GM12878 (cell line): ENCODE data around the gene FOXP3. TPM values are rescaled to one million over a fixed set of nuclear protein-coding genes. Genes with fewer than 3 reads are reported as not detected.
"Not testable (repeated sequence)": the region's sequence is repeated elsewhere in the genome, so short reads cannot be mapped to it uniquely, and the experiment has no call there.

Experiments
- ATAC-seq: fragments of 200-7000 bp; cut with Tn5 transposase; 3 replicates; pipeline ENCODE4 v1.9.1; 2020; ENCODE audit warnings: mild to moderate bottlenecking, moderate library complexity
- BruUV-seq: library from RNA; stranded (reverse); fragments of 400-500 nt; replicated peaks from 2 replicates; lab custom pipeline; 2021; lab: Mats Ljungman, UMichigan
- CTCF ChIA-PET: fragments of 300-600 bp; sonication (Branson Sonifier 250); formaldehyde crosslinking; extraction: SDS; loops from one replicate; lab custom pipeline; 2021; ENCODE audit warnings: inconsistent platforms; lab: Yijun Ruan, JAX
- POLR2A ChIA-PET: fragments of 350-600 bp; formaldehyde crosslinking; extraction: SDS; loops from one replicate; lab custom pipeline; 2021; ENCODE audit warnings: inconsistent platforms; lab: Charles Lee
- RAD21 ChIA-PET: fragments of 300-600 bp; sonication (Branson Sonifier 250); formaldehyde crosslinking; loops from one replicate; lab custom pipeline; 2023; ENCODE audit warnings: antibody characterized with exemption; ENCODE audit not compliant: unreplicated experiment; lab: Charles Lee
- SMC1A ChIA-PET: fragments of 300-600 bp; sonication (Branson Sonifier 250); formaldehyde crosslinking; loops from one replicate; lab custom pipeline; 2023; ENCODE audit not compliant: unreplicated experiment, uncharacterized antibody; lab: Charles Lee
- DNase-seq: peaks from one replicate; pipeline ENCODE4 v3.0.0-alpha.2; 2011; ENCODE audit warnings: low read depth, low spot score
- FAIRE-seq: peaks from 3 replicates; lab custom pipeline; 2011; peaks lifted over from hg19 to GRCh38; lab: Jason Lieb, UNC
- H2AFZ ChIP-seq: 2 replicates; pipeline ENCODE4 v1.6.0; 2011; ENCODE audit warnings: low read depth, low read length, control low read depth; ENCODE audit not compliant: control insufficient read depth
- H3K27ac ChIP-seq: 2 replicates; pipeline ENCODE4 v1.5.1; 2011; ENCODE audit warnings: control low read depth; ENCODE audit not compliant: control insufficient read depth, insufficient read depth
- H3K27me3 ChIP-seq, 2 experiments: replicated peaks in 1 of 2; 2 replicates each; pipeline versions ENCODE4 v1.6.0 to v1.6.1; 2011; ENCODE audit warnings: low read length in 1 of 2; ENCODE audit not compliant: control insufficient read depth in 2 of 2, insufficient read depth in 2 of 2
- H3K36me3 ChIP-seq, 2 experiments: 2 replicates each; pipeline ENCODE4 v1.5.1; 2011; ENCODE audit warnings: low read length in 1 of 2; ENCODE audit not compliant: control insufficient read depth in 2 of 2, insufficient read depth in 2 of 2
- H3K4me1 ChIP-seq: 2 replicates; pipeline ENCODE4 v1.6.1; 2011; ENCODE audit warnings: mild to moderate bottlenecking, low read length, moderate library complexity, mixed read lengths; ENCODE audit not compliant: control insufficient read depth, insufficient read depth
- H3K4me2 ChIP-seq: 2 replicates; pipeline ENCODE4 v1.6.0; 2011; ENCODE audit warnings: control low read depth; ENCODE audit not compliant: control insufficient read depth, insufficient read depth
- H3K4me3 ChIP-seq: fragments of 200-600 bp; sonication (generic); 2 replicates; pipeline ENCODE4 v1.5.1; 2016
- H3K79me2 ChIP-seq: 2 replicates; pipeline ENCODE4 v1.6.0; 2011; ENCODE audit warnings: low read length; ENCODE audit not compliant: control insufficient read depth, insufficient read depth
- H3K9ac ChIP-seq: 2 replicates; pipeline ENCODE4 v1.8.0; 2011; ENCODE audit warnings: low read length, control low read depth, mixed read lengths; ENCODE audit not compliant: control insufficient read depth, insufficient read depth
- H3K9me3 ChIP-seq: replicated peaks from 3 replicates; pipeline ENCODE4 v1.5.1; 2011; ENCODE audit warnings: mild to moderate bottlenecking, low read length; ENCODE audit not compliant: control insufficient read depth, insufficient read depth
- H4K20me1 ChIP-seq: 2 replicates; pipeline ENCODE4 v1.6.0; 2011; ENCODE audit not compliant: control insufficient read depth, insufficient read depth
- GABPA ChIP-seq: IDR thresholded peaks from 2 replicates; pipeline ENCODE4 v1.6.1; 2014; ENCODE audit warnings: antibody characterized with exemption, low read depth, mild to moderate bottlenecking, inconsistent platforms
- PAX5 ChIP-seq: IDR thresholded peaks from 2 replicates; pipeline ENCODE4 v1.6.1; 2011; ENCODE audit warnings: low read depth, low read length, borderline replicate concordance
- POLR2AphosphoS5 ChIP-seq: IDR thresholded peaks from 2 replicates; pipeline ENCODE4 v1.6.1; 2011; ENCODE audit warnings: mild to moderate bottlenecking, low read length, inconsistent platforms
- RFX5 ChIP-seq: IDR thresholded peaks from 2 replicates; pipeline ENCODE4 v1.6.1; 2011; ENCODE audit warnings: low read depth, low read length, improper control_type of control experiment
- SKIL ChIP-seq: fragments of 450-650 bp; IDR thresholded peaks from 2 replicates; pipeline ENCODE4 v1.6.1; 2017; ENCODE audit warnings: mild to moderate bottlenecking, low read depth, inconsistent platforms; ENCODE audit not compliant: poor library complexity, severe bottlenecking
- USF1 ChIP-seq: IDR thresholded peaks from 2 replicates; pipeline ENCODE4 v1.6.1; 2011; ENCODE audit warnings: borderline replicate concordance, low read depth, mild to moderate bottlenecking, moderate library complexity, mixed read lengths, low read length; ENCODE audit not compliant: insufficient read depth; ENCODE audit errors: extremely low read length
- WRNIP1 ChIP-seq: IDR thresholded peaks from 2 replicates; pipeline ENCODE4 v1.6.1; 2011; ENCODE audit warnings: low read depth, low read length, improper control_type of control experiment, borderline replicate concordance
- ZBTB11 ChIP-seq: fragments of 450-650 bp; formaldehyde crosslinking; IDR thresholded peaks from 2 replicates; pipeline ENCODE4 v1.5.0; 2022; ENCODE audit warnings: mild to moderate bottlenecking, missing genetic modification characterization
- WGBS: methylation state at CpG from one replicate; pipeline ENCODE4 v1.1.6; 2016; ENCODE audit warnings: low lambda C conversion rate; ENCODE audit not compliant: insufficient replicate concordance, insufficient coverage; ENCODE audit errors: missing lambda C conversion rate; 5-methylcytosine and 5-hydroxymethylcytosine counted together
- in situ Hi-C: fragments of 300-500 bp; cut with MboI; formaldehyde crosslinking; loops from 9 replicates; pipeline ENCODE4 v1.14.3; 2018; ENCODE audit warnings: mixed read lengths
- intact Hi-C: fragments of 100-400 bp; cut with micrococcal nuclease; formaldehyde crosslinking; loops from one replicate; pipeline ENCODE4 v1.14.2; 2022; ENCODE audit not compliant: unreplicated experiment
- polyA plus RNA-seq, 11 experiments: library from polyadenylated mRNA; depleted of rRNA in 4 of 11; unstranded in 6 of 11; stranded (reverse) in 5 of 11; fragments of >200 nt; fragmentation: Nextera tagmentation in 4 of 11; fragmentation: Illumina TruSeq in 1 of 11; extraction: Ambion mirVana in 4 of 11; extraction: Trizol in 1 of 11; gene quantifications; 1 replicate in 1 of 11; 2 replicates in 10 of 11; pipeline versions ENCODE4 v1.2.1 to v1.2.3, GENCODE V29; 2011 to 2016; ENCODE audit warnings: inconsistent platforms in 2 of 11, missing spikeins in 2 of 11, low read depth in 1 of 11
- total RNA-seq, 4 experiments: library from RNA; depleted of rRNA in 3 of 4; stranded (reverse); fragments of >200 nt in 3 of 4; fragmentation: Illumina TruSeq in 1 of 4; extraction: Trizol in 1 of 4; gene quantifications; 2 replicates each; pipeline versions ENCODE4 v1.2.1 to v1.2.3, GENCODE V29; 2013 to 2021

FOXP3 gene
- total and polyA plus RNA-seq, 10 of the 15 experiments (the other 5 are each of a cell fraction or from before 2014, with no cell fraction given) = 0.02 to 0.21 (median 0.08) TPM; not detected in 3

GRCh38 chrX:49300703-49301102 lies 36.2 kb upstream of the FOXP3 start (continued):
- TF ChIP-seq SKIL (no peak), PAX5 (no peak), WRNIP1 (no peak), ZBTB11 (CRISPR knock-in tag) (no peak), GABPA (no peak), POLR2AphosphoS5 (no peak), RFX5 (no peak), USF1 (no peak)

- CTCF ChIA-PET, FAIRE-seq, ATAC-seq, H3K79me2 ChIP-seq, H3K27ac ChIP-seq, H3K4me3 ChIP-seq, H3K9ac ChIP-seq, in situ Hi-C loops, POLR2A ChIA-PET, H2AFZ ChIP-seq, H3K4me1 ChIP-seq, DNase-seq, H3K4me2 ChIP-seq, H3K27me3 ChIP-seq, H4K20me1 ChIP-seq, BruUV-seq, H3K36me3 ChIP-seq, intact Hi-C loops, SMC1A ChIA-PET, RAD21 ChIA-PET, H3K9me3 ChIP-seq: not testable (repeated sequence)
- 74% methylated on average over 5 of the region's 5 CpGs for WGBS
Observed at GRCh38 chrX:49299293-49299692, 34.8 kb upstream of the FOXP3 start.
